Measurements from ENCODE around the gene SMARCA2.
"Not testable (repeated sequence)": the region's sequence is repeated elsewhere in the genome, so short reads cannot be mapped to it uniquely, and the experiment has no call there.

SMARCA2 gene

GRCh38 chr9:2146700-2147099 is 131.6 kb downstream of the SMARCA2 start:
- not testable (repeated sequence) for DNase-seq

- no peak for DNase-seq
These were observed 135.2 kb downstream of the SMARCA2 start for GRCh38 chr9:2150338-2150737.

GRCh38 chr9:2151171-2151570 is 136.0 kb downstream of the SMARCA2 start:
- DNase-seq, result no peak

- DNase-seq, result no peak
These were observed 138.0 kb downstream of the SMARCA2 start for GRCh38 chr9:2152966-2153629.

DNA sequence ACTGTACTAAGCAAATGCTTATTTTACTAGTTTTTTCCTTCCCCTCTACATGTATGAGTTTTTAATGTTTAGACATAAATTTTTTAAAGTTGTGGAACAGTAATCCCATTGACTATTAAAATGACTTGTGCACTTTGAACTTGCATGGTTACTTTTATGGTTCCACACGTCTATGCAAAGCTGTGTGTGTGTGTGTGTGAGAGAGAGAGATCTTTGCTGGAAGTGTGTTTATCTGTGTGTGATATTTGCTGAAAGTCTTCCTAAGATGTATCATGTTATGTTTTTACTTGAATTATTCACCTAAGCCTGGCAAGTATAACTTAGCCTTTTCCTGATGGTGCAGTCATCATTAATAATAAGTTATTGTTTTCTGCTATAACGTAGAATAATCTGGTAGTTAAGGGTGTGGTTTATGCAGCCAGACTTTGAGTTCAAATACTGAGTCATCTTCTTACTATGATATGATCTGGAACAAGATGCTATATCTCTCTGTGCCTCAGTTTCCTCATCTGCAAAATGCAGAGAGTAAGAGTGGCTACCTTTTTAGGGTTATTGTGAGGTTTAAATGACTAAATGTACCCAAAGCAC is 138.6 kb downstream of the SMARCA2 start:
- DNase-seq, result no peak

- DNase-seq, result no peak
These were observed 139.6 kb downstream of the SMARCA2 start for GRCh38 chr9:2154731-2155130.

DNA sequence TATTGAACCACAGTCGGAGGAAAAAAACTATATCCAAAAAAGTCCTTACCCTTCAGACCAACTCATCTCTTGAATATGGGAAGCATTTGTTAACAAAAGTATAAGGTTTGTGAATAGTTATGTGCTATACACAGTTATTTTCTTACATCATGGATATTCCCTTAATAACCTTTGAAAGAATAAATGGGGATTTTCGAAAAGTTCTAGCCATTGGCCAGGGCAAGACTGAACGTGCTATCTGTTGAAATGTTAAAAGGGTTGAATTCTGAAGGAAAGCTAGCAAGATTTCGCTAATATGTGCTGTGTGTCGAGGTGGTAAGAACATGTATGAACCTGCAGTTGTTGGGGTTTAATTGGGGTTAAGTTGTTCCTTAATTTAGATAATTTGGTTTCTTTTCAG is 140.8 kb downstream of the SMARCA2 start:
- DNase-seq, result no peak

GRCh38 chr9:2157277-2158110 is 142.3 kb downstream of the SMARCA2 start:
- peak; percentile 77 for DNase-seq

- peak; percentile 66 for DNase-seq
These were observed 143.0 kb downstream of the SMARCA2 start for GRCh38 chr9:2158111-2158610.

DNA sequence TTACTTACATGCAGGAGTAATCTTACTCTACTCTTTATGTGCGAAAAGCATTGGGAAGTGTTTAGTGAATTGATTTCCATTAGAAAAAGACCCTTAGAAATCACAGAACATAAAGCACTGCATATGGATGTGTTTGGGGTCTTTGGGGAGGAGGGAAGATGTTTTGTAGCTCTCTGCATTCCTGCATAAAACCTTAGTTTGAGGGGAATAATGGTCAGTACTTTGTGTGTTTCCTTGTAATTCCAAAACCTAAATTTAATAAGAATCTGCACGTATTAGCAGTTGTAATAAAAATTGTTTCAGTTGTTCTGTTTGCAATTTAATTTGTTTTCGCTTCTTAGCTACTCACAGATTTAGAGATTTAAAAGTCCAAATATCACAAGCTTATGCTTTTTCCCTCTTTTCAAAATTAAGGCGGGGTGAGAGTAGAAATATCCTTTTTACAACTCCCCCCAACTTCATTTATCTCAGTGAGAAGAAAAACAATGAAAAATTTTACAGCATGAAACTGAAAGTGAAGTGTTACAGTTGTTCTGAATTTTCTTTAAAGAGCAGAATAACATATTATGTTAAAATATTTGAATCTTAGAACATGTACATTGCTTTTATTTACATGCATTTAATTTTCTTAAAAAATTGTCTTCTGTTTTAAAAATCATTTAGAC is 143.8 kb downstream of the SMARCA2 start:
- no peak for DNase-seq

DNA sequence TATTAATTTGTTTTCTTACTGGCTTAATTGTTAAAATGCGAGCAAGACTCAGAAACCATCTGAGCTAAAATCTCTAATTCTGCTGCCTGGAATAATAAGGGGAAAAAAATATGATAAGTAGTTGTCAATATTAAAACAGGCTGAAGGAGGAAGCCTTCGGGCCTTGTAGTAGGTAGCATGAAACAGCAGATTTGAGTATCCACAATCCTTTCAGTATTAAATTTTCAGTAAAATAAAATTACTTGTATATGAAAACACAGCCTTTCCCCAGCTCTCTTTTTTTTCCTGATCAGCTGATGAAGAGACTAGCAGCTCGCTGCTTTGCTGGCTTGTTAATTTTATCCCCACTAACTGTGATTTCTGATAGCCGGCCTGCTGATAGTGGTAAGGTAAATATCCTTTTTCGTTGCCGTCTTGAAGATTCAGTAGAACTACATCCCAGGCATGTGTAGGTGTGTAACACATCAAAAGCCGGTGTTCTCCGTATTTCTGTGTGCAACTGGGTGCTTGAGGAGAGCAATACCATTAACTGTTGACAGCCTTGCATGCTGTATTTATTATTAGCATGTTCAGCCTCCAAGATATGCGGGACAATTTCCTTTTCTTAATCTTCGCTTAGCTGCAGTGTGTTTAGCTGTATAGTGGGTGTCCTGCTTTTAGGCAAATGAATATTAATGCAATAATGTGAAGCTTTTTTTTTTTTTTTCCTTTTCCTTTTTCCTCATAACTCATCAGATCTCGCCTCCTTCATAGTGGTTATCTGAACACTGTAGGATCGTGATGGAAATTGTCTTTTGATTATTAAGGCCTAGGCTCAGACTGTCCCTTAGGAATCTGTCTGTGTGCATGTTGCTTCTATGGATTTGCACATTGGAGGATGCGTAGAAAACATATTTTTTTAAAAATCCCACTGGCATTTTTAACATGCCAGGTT is 144.6 kb downstream of the SMARCA2 start:
- DNase-seq, result peak; percentile 9

DNA sequence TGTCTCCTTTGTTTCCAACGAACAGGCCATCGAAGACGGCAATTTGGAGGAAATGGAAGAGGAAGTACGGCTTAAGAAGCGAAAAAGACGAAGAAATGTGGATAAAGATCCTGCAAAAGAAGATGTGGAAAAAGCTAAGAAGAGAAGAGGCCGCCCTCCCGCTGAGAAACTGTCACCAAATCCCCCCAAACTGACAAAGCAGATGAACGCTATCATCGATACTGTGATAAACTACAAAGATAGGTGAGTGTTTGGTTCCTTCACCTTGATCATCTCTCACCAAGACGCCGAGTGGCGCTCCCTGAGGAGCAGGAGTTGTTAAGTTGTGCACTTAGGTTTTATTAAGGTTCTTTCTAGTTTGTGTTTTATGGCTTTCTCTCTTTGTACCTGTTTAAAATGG is 146.5 kb downstream of the SMARCA2 start:
- DNase-seq, result no peak

DNA sequence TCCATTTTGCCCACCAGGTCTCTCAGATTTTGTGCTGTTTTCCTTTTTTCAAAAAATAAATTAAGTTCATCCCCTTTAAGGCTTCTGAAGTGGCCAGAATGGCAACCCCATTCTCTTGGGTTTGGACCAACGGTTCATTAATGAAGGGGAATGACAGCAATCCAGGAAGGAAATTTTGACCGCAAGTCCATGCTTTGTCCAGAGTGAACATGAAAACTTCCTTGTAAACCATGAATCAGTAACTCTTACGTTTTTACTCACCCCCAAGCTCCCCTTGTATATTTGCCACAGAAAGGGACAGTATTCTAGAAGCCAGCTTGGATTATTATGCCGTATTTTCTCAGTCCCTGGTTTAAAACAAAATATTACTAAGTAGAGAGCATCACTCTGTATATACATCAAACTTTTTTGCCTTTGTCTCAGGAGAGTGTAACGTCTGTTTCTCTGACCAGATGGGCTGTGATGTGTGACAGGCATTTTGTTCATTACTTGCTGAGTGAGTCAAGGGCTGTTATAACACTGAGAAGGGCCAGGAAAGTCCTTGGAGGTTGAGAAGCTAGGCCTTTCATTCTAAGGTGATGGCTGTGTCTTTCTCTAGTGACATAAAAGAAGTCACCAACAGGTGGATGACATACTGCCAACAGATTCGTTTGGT is 148.2 kb downstream of the SMARCA2 start:
- DNase-seq, result no peak

GRCh38 chr9:2164268-2164667 is 149.1 kb downstream of the SMARCA2 start:
- no peak for DNase-seq

DNA sequence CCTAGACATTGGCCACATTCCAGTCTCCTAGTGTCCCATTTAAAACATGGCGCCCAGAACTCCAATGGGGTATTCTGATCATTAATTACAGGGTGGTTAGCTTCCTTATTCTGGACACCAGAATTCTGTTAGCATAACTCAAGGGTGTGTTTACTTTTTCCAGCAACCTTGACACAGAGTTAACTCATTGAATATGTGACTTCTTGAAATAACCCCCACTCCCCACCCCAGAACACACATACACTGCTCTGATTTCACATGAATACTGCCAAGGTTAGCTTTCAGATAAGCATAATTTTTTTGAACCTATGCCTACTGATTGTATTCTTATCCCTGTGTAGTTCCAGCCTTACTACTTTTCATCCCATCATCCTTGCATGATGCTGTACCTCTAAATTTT is 151.1 kb downstream of the SMARCA2 start:
- no peak for DNase-seq

- DNase-seq, result no peak
These were observed 153.9 kb downstream of the SMARCA2 start for GRCh38 chr9:2169035-2169434.

- no peak for DNase-seq
These were observed 155.6 kb downstream of the SMARCA2 start for GRCh38 chr9:2170722-2171121.

DNA sequence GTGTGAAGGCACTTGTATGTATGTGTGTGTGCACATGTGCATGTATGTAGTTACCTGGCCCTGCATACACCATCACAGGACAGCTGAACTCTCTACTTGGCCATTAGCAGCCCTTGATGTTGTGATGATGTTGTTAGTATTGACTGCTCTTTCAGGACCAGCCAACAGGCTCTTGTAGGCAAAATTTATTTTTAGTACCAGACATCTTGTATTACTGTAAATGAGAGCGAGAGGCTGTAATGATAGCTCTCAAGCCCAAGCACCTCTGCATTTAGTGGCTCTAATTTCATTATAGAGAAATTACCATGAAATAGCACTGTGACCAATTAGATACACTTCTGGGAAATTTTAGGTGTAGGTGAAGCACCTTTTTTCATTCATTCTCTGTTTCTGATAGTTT is 158.0 kb downstream of the SMARCA2 start:
- DNase-seq, result no peak

- DNase-seq, result no peak
These were observed 158.7 kb downstream of the SMARCA2 start for GRCh38 chr9:2173861-2174260.

DNA sequence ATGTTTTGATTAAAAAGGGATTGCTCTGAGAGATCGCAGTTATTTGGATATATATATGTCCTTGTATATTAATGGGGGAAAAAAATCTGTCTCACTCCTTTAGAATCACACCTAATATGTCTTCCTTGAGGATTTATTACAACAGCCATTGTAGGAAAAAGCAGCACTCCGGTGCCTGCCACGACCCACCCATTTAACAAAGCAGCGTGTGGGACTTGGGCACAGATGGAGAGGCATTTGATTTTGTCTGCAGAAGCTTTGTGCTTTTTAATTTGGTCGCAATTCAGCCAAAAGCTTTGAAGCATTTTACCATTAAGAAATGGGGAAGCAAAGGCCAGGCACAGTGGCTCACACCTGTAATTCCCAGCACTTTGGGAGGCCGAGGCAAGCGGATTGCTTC is 159.2 kb downstream of the SMARCA2 start:
- no peak for DNase-seq

DNA sequence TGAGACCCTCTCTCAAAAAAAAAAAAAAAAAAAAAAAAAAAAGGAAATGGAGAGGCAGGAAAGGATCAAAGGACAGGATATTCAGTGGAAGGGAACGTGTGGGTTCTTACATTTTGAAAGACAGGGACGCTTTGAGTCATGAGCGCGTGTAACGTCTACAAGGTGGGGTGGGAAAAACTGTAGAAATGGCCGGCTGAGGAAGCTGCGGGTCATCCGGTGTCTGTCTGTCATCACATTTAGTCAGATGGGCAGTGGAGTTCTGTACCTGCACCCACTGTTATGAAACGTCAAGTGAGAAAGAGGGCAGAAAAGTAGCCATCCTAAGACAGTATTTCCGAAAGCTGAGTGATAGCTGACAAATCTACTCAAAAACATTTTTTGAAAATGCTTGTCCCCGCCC is 159.8 kb downstream of the SMARCA2 start:
- no peak for DNase-seq
